Fibroblast of gingiva (primary cell): ENCODE results near the gene ACO2.

Experiments
- DNase-seq: peaks from one replicate; pipeline ENCODE4 v3.0.0-alpha.2; 2011; ENCODE audit warnings: low read depth

ACO2 gene

DNA sequence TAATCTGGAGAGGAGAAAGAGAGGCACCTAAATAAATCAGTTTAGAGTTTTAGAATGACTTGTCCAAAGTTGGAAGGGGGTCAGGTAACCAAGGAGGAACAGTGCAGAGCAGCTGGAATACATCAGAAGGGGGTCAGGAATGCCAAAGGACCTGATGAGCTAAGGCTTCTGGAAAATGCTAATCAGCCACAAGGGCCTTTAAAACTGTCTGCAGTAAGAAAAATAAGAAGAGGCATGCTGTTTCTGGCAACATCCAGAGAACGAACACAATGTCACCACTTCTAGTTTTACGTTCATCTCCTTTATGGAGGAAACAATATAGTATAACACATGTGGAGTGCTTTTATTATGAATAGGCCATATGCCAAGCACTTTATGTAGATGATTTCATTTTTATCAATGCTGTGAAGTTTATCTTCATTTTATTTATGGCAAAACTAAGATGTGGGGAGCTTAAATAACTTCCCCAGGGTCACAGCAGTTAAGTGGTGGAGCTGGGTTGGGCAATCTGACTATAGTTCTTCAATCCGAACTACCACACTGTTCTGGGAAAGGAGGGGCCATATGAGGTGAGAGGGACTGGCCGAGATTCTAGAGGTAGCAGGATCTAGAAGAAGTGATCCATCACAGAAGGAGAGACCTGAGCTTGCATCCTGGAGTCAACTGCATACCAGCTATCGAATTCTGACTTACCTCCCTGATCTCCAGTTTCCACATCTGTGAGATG, 22.6 kb downstream of the ACO2 start:
- peak; percentile 26 for DNase-seq

DNA sequence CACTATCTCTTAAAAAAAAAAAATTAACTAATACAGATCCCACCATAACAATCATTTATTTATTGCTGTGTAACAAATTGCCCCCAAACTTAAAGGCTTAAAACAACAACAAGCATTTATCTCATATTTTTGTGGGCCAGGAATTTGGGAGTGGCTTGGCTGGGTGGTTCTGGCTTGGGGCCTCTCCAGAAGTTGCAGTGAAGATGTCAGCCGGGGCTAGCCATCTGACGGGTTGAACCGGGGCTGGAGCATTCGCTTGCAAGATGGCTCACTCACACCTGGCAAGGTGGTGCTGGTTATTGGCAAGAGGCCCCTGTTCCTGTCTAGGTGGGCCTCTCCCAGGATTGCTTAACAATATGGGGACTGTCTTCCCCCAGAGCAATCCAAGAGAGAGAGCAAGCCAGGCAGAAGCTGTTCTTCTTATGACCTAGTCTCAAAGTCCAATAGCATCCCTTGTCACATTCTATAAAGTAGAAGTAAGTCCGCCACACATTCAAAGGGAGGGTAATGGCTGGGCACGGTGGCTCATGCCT, 29.5 kb downstream of the ACO2 start:
- DNase-seq: no peak

DNA sequence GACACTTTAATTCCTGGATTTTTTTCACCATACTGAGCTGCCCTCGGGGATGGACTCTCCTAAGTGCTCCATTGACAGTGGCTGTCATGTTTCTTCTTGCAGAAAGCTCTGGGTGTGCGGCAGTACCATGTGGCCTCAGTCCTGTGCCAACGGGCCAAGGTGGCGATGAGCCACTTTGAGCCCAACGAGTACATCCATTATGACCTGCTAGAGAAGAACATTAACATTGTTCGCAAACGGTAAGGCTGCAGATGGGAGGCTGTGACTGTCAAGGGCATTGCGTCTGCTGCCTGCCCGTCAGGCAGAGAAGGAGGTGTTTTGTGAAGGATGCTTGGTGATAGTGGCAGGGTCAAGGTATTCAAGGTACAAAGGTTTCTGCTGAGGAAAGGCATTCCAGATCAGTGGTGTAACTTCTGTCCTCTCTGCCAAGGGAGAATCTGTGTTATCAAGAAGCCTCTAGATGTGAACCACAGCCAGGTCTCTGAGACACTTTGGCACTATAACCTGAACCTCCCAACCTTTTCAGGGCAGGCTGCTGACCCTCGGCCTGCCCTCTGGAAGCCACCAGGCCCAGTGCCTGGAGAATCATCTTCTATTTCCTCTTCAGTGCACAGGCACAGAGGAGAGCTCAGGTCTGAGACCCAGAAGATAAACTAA, 30.8 kb downstream of the ACO2 start:
- DNase-seq: no peak

DNA sequence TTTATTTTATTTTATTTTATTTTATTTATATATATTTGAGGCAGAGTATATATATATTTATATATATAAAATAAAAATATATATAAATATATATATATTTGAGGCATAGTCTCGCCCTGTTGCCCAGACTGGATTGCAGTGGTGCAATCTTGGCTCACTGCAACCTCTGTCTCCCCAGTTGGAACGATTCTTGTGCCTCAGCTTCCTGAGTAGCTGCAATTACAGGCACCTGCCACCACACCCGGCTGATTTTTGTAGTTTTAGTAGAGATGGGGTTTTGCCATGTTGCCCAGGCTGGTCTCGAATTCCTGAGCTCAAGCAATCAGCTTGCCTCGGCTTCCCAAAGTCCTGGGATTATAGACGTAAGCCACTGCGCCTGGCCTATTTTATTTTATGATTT, 31.4 kb downstream of the ACO2 start:
- DNase-seq: no peak

DNA sequence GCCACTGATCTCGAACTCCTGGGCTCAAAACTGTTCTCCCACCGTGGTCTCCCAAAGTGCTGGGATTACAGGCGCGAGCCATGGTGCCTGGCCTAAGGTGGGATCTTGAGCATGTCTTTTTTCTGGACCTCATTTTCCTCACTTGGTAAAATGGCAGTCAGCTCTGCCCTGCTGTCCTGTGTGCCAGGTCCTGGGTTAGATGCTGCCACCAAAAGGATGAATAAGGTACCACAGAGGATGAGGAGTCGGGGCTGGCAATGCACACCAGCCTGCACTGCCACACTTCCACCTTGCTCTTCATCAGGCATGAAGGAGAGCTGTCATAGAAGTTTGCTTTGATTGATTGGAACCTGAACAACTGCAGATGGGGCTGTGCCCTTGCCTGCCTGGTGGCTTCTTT, 32.3 kb downstream of the ACO2 start:
- DNase-seq: no peak

DNA sequence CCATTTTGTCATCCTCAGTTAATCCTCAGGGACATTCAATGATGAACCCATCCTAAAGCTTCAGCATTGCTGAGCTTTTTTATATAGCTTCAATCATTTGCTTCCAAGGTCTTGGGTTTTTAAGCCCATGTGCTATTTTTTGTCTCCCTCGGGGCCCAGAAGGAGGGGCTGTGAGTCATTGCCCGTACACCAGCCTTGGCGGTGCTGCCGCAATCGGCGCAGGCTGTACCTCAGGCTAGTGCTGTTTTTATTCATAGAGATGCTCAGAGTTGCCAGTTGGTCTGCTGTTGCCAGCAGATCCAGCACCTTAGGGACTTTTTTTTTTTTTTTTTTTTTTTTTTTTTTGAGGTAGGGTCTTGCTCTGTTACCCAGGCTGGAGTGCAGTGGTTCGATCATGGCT, 35.5 kb downstream of the ACO2 start:
- peak; percentile 59 for DNase-seq

DNA sequence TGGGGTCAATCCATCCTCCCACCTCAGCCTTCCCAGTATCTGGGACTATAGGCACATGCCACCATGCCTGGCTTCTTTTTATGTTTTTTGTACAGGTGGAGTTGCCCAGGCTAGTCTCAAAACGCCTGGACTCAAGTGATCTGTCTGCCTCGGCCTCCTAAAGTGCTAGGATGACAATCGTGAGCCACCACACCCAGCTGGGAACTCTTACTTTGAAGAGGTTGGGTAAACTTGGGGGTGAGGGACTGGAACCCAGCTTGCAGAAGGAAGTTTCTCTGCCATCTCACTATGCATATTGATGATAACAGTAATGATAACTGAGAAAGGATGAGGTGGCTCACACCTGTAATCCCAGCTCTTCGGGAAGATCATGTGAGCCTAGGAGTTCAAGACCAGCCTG, 35.9 kb downstream of the ACO2 start:
- DNase-seq: no peak

DNA sequence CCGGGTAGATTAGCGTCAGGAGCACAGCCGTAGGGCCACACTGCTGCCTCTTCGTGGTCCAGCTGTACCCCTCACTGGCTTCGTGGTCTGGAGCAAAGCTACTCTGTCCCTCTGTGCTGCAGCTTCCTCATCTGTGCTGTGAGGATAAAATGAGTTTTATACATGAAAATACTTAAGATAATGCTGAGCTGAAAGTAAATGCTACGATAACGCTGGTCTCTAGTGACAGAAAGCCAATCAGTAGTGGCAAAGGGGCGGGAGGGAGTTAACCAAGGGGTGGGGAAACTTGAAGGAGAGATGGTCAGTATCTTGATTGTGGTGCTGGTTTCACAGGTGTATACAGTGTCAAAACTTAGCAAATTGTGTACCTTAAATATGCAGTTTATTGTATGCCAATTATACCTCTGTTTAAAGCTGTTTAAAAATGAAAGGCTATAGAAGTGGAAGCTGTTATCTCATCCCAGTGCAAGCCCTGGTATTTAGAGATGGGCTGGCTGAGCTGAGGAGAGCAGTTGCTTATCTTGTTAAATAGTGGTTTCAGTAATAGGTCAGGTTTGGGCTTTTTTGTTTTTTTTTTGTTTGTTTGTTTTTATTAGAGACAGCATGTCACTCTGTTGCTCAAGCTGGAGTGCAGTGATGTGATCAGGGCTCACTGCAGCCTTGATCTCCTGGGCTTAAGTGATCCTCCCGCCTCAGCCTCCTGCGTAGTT, 36.7 kb downstream of the ACO2 start:
- no peak for DNase-seq

DNA sequence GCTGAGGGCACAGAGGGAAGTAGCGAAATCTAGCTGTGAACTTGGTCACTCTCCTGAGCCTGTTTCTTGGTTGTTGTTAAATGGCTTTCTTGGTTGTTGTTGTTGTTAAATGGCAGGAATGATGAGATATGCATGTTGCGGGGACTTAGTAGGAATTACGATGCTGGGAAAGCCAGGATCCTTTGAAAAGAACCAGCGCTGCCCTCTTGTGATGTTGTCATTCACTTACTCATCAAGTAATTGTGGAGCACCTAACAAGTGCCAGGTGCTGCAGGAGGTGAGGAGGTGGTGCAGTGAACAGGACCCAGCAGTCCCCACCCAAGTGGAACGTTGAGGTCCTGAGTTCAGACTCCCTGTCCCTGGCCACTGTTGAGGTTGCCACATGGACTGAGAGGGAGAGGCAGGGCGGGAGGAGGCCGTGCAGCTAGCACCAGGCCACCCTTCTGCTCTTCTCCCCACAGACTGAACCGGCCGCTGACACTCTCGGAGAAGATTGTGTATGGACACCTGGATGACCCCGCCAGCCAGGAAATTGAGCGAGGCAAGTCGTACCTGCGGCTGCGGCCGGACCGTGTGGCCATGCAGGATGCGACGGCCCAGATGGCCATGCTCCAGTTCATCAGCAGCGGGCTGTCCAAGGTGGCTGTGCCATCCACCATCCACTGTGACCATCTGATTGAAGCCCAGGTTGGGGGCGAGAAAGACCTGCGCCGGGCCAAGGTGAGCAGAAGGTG, 38.6 kb downstream of the ACO2 start:
- DNase-seq: no peak

DNA sequence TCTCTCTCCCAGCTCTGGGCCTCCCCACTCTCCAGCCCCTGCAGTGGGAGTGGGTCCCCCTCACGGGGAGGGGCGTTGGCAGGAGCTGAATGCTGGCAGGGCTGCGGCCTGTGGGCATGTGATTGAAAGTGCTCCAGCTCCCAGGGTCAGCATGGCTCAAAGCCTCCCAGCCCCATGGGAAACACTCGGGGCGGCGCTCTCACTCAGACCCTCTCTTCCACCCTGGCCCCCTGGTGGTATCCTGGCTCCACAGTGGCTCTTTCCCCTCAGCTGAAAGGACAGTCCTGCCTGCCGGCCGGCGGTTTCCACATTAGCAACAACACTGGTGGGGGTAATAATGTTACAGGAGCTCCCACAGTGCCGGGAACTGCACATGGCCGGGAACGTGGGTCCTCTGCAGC, 39.9 kb downstream of the ACO2 start:
- no peak for DNase-seq

DNA sequence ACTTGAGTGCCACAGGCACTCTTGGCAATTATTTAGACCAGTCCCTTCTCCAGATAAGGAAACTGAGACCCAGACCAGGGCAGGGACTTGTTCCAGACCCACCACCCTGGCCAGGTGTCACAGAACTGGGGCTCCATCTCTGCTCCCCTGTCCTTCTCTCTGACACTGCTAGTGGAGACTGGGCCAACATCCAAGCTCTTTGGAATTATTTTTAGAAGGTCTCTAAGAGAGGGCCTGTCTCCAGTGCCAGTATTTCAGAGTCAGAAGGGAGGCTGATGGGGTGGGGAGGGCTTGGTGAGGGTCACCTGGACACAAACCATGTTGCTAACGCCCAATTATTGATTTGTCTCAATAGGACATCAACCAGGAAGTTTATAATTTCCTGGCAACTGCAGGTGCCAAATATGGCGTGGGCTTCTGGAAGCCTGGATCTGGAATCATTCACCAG, 42.6 kb downstream of the ACO2 start:
- no peak for DNase-seq

DNA sequence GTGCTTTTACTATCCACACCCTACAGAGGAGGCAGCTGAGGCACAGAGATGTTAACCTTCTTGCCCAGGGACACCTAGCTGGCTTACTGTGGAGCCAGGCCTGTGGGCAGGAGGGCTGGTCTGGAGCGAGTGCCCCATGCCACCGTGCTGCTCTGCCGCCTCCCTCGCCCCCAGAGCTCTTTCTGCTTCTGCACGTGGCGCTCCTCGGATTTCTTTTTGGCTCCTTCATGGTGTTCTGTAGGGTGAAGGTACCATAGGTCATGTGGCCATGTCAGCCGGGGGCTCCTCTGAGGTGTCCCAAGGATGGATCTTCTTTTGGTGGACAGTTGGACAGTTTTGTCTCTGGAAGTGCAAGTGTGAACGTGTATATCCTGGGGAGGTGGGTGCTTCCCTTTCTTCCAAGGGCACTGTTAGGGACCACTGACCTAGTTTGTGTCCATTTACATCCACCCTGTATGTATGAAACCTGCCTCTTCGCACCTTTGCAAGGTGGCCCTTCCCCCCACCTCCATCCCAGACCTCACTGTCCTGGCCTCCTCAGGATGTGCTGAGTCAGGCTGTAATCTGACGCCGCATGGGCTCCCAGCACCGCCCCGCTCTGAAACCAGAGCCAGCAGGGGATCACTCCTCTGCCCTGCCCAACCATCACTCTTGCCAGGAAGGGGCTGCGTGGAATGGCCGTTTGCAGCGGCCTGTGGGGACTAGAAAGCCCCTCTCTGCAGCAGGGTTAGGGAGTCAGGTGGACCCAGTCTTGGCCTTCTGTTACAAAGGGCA, 43.7 kb downstream of the ACO2 start:
- DNase-seq: peak; percentile 62

DNA sequence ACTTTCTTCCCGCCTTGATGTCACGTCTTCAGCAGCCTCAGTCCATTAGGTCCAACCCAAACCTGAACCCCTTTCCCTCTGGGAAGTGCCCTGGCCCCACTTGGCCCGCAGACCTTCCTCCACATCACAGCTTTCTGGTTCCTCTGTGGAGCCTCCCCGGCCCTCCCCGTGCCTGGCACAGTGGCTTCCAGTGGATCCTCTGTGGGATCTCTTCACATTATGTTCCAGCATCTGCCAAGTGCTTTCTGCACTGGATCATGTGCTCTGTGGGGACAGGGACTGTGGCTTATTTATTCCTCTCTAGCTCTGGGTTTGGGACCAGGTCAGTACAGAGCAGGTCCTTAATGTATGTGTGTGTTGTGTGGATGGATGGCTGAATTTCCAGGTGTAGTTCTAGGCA, 44.5 kb downstream of the ACO2 start:
- no peak for DNase-seq

DNA sequence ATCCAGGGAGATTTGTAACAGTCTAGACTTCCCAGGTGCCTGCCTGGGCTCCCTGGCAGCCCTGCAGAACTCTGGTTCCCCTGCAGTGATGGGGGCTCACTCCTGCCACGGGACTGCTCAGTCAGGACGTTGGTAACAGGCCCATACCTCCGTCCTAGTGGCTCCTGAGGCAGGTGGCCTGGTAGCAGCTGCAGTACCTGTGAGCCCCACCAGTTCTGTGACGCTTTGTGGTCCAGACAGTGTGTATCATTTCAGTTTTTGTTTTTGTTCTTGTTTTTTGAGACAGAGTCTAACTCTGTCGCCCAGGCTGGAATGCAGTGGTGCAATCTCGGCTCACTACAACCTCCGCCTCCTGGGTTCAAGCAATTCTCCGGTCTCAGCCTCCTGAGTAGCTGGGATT, 47.5 kb downstream of the ACO2 start:
- no peak for DNase-seq

DNA sequence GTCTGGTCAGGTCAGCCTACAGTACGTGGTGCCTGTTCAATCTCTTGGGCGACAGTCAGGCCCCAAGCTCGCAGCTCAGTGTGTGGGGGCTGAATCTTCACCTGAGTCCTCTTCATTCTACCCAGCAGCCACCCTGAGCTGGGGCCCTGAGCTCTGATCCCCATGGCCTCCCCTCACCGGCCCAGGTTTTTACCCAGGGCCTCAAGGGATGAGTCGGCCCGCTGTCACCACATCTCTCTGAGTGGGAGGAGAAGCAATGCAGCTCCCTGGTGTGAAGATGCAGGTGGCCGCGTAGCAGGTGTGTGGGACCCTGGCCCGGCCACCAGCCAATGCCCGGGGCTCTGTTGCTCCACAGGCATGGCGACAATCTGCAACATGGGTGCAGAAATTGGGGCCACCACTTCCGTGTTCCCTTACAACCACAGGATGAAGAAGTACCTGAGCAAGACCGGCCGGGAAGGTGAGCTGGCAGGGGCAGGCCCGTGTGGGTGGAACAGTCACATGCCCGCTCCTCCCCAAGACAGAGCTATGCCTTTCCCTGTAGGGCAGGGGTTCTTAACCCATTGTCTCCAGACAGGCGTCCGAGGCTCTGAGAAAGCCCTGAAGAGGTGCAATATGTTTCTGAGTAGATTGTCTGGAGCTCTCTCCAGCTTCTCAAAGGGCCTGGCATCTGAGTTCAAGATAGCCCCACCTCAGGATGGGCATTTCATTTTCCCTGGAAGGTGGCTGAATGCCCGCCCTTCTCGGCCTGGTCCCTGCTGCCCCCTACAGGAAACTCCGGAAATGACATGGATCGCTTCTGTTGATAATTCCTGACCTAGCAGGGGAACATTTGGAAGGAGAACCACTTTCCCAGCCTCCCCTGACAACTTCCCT, 48.5 kb downstream of the ACO2 start:
- DNase-seq: peak; percentile 46

DNA sequence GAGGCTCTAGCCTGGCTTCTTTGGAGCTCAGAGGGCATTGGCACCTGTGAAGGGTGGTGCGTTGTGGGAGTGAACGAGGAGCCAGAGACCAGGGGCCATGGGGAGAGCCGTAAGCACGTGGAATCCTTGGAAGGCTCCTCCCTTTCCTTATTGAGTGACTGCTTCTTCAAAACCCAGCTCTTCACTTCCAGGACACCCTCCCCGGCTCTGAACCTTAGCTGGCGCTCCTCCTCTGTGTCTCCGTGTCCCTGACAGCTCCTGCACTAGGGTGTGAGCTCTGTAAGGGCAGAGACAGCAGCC, 49.1 kb downstream of the ACO2 start:
- no peak for DNase-seq

DNA sequence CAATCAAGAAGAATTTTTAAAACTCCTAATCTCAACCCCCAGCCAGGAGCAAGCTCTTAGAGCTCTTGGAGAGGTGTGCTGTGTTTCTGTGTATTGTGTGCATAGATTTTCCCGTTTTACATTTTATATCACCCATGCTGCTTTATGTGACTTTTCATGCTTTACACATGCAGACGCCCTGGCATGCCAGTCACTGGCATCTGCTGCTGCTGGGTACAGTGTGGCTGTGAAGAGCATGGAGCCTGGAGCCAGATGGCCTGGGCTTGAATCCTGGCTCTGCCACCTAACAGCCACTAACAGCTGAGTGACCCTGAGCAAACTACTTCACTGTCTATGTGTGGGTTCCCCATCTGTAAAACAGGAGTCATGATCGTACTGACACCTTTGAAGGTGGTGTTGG, 52.2 kb downstream of the ACO2 start:
- no peak for DNase-seq

DNA sequence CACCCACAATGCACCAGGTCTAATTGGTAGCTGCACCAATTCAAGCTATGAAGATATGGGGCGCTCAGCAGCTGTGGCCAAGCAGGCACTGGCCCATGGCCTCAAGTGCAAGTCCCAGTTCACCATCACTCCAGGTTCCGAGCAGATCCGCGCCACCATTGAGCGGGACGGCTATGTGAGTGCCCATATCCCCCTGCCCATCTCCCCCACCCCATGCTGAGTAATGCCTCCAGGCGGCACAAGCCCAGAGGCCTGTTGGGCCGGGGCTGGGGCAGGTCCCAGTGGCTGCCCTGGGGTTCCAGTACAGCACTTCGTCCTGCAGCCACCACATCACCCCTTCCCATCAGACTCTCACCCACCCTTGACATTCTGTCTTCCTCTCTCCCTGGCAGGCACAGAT, 53.9 kb downstream of the ACO2 start:
- no peak for DNase-seq

DNA sequence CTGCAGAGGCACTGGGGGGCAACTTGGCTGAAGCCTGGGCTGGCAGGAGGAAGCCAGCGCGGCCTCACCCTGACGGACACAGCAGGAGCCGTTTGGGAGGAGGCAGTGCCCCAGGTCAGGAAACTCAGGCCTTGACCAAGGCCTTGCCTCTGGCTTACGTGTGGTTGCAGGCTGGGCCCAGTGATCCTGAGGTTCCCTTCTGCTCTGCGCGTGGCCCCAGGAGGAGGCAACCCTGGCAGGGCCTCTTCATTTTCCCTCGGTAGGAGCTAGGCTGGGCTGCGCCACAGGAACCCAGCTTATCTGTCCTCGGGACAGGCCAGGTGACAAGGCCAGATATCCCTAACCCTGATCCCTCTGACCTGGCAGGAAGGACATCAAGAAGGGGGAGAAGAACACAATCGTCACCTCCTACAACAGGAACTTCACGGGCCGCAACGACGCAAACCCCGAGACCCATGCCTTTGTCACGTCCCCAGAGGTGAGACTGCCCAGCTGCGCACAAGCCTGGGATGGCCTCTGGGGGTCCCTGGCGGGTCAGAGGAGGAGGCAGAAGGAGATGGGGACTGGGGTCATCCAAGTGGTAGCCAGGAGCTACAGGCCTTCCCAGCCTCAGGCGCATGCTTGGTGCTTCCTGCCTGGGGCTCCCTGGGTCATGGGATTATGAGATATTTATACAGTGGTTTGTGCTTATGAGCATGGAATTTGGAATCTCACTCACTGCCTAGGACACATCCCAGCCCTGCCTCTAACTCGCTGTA, 54.7 kb downstream of the ACO2 start:
- DNase-seq: peak; percentile 76

DNA sequence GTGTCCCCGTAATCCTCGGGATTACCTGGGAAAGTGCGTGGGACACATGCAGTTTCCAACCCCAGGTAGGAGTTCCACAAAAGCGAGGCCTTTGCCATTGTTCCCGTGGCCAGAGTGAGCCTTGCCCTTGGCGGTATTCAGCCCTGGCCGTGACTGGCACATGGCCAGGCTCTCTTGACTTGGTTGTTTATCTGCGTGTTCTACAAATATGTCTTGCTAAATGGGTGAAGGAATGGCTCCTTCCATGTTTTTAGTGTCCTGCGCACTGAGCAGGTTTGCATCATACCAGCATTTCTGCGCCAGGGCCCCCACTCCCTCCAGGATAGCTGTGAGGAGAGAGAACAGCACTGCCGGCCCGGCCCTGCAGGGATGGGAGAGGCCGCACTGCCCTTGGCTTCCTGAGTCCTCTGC, 55.3 kb downstream of the ACO2 start:
- DNase-seq: peak; percentile 81
